ENCODE results near the gene GPHN.

GPHN gene

DNA sequence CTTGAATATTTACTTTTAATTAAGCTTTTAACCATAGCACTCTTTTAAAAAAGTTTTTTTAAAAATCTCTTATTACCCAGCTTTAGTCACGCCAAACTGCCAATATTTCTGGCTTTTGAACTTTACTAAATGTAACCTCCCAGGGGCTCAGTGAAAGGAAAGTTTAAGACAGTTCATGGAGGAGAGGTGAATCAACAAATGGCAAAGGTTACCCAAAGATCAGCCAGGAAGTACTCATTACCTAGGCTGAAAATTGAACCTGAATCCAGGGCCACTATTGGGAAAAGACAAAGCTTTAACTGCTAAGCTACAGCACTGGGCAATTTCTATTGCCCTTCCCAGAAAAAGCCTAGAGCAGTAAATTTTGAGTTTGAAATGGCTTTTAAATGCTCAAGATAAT lies 282.2 kb downstream of the GPHN start:
- Histone ChIP-seq H3K27ac (no peak overlapping the region), H3K9me3 (ENCODE audit: control insufficient read depth, low read length) (no peaks in the 10 kb centered on the region), H2AFZ (no peak overlapping the region), H3K4me1 (no peaks in the 10 kb centered on the region), H3K36me3 (ENCODE audit: control insufficient read depth, insufficient read depth, low read length) (no peaks in the 10 kb centered on the region), H3K4me3 (ENCODE audit: low read depth, low read length) (no peak overlapping the region), H3K9ac (no peak overlapping the region), H3K4me2 (ENCODE audit: low read length) (no peak overlapping the region), H3K79me2 (no peaks in the 10 kb centered on the region), H3K27me3 (ENCODE audit: control insufficient read depth, insufficient read depth, low read length) (no peaks in the 10 kb centered on the region)
- TF ChIP-seq, protein P1, sequence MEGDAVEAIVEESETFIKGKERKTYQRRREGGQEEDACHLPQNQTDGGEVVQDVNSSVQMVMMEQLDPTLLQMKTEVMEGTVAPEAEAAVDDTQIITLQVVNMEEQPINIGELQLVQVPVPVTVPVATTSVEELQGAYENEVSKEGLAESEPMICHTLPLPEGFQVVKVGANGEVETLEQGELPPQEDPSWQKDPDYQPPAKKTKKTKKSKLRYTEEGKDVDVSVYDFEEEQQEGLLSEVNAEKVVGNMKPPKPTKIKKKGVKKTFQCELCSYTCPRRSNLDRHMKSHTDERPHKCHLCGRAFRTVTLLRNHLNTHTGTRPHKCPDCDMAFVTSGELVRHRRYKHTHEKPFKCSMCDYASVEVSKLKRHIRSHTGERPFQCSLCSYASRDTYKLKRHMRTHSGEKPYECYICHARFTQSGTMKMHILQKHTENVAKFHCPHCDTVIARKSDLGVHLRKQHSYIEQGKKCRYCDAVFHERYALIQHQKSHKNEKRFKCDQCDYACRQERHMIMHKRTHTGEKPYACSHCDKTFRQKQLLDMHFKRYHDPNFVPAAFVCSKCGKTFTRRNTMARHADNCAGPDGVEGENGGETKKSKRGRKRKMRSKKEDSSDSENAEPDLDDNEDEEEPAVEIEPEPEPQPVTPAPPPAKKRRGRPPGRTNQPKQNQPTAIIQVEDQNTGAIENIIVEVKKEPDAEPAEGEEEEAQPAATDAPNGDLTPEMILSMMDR (IDR thresholded peaks at IDR 0.05) = no peak

DNA sequence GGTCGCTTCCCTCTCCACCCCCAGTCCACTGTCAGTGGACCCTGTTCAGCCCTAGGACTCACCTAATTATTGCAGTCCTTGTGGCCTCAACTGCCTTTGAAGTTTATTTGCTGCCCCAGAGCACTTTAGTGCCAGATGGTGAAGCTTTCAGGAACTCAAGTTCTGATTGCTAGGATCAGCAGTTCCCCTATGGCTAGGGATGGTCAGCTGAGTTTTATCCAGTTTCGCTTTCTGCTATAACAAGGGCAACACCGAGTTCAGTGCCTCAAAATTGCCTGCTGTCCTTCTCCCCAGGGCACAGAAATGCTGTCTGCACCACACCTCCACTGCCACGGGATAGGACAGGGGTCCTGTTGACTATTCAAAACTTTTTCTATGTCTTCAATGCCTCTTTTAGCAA lies 295.0 kb downstream of the GPHN start:
- Histone ChIP-seq H3K79me2 (peaks cover 12% of the 10 kb centered on the region), H3K27ac (no peak overlapping the region), H3K36me3 (ENCODE audit: control insufficient read depth, insufficient read depth, low read length) (no peaks in the 10 kb centered on the region), H3K4me2 (ENCODE audit: low read length) (no peak overlapping the region), H3K9me3 (ENCODE audit: control insufficient read depth, low read length) (no peaks in the 10 kb centered on the region), H3K27me3 (ENCODE audit: control insufficient read depth, insufficient read depth, low read length) (no peaks in the 10 kb centered on the region), H3K4me3 (ENCODE audit: low read depth, low read length) (no peak overlapping the region), H2AFZ (no peak overlapping the region), H3K9ac (no peak overlapping the region), H3K4me1 (no peaks in the 10 kb centered on the region)
- TF ChIP-seq, protein P1 (IDR thresholded peaks at IDR 0.05) = no peak

DNA sequence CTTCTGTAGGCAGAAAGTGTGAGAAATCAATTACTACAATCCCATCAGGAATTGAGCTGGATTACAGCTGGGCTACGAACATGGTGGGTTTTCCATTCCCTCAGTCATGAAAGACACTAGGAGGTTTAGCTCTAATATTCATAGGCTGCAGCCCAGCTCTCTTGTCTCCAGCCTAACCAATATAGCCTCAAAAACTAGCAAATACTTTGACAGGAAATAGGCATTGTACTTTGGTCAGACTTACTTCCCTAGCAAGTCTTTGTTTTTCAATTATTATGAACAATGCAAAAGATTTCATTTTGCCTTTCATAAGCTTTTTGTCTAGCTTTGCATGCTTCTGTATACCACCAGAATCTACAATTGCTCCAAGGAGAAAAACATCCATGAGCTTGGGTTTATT lies 296.2 kb downstream of the GPHN start:
- no peak overlapping the region for H3K4me3 ChIP-seq (ENCODE audit: low read depth, low read length)
- no peak overlapping the region for H3K9ac ChIP-seq
- no peaks in the 10 kb centered on the region for H3K9me3 ChIP-seq (ENCODE audit: control insufficient read depth, low read length)
- H3K4me1 ChIP-seq = no peaks in the 10 kb centered on the region
- H3K79me2 ChIP-seq = peaks cover 12% of the 10 kb centered on the region
- no peak overlapping the region for H3K4me2 ChIP-seq (ENCODE audit: low read length)
- H3K27ac ChIP-seq = no peak overlapping the region
- H2AFZ ChIP-seq = no peak overlapping the region
- H3K36me3 ChIP-seq (ENCODE audit: control insufficient read depth, insufficient read depth, low read length) = no peaks in the 10 kb centered on the region
- TF ChIP-seq, protein P1 (IDR thresholded peaks at IDR 0.05) = no peak
- H3K27me3 ChIP-seq (ENCODE audit: control insufficient read depth, insufficient read depth, low read length) = no peaks in the 10 kb centered on the region

DNA sequence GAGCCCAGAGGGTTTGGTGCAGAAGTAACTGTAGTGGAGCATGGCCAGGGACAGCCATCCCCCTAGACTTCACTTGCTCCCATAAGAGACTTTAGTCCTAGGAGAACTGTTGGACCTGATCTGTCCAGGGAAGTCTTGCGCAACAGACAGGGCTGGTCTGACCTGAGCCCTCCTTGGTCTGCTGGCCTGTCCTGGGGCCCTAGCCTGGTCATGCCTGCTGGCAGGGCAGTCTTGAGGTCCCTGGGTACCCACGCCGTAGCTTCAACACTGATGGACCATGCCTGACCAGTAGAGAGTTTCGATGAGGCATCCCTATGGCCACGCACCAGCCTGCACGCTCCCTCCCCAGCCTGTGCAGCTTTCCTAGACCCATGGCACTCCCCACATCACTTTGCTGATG lies 305.7 kb downstream of the GPHN start:
- H3K4me1 ChIP-seq = no peaks in the 10 kb centered on the region
- H3K79me2 ChIP-seq = no peaks in the 10 kb centered on the region
- no peak overlapping the region for H3K9ac ChIP-seq
- H2AFZ ChIP-seq = no peak overlapping the region
- TF ChIP-seq, protein P1 (IDR thresholded peaks at IDR 0.05) = no peak
- H3K27ac ChIP-seq = no peak overlapping the region
- no peaks in the 10 kb centered on the region for H3K36me3 ChIP-seq (ENCODE audit: control insufficient read depth, insufficient read depth, low read length)
- H3K4me3 ChIP-seq (ENCODE audit: low read depth, low read length) = no peak overlapping the region
- no peak overlapping the region for H3K4me2 ChIP-seq (ENCODE audit: low read length)
- no peaks in the 10 kb centered on the region for H3K27me3 ChIP-seq (ENCODE audit: control insufficient read depth, insufficient read depth, low read length)
- H3K9me3 ChIP-seq (ENCODE audit: control insufficient read depth, low read length) = no peaks in the 10 kb centered on the region

DNA sequence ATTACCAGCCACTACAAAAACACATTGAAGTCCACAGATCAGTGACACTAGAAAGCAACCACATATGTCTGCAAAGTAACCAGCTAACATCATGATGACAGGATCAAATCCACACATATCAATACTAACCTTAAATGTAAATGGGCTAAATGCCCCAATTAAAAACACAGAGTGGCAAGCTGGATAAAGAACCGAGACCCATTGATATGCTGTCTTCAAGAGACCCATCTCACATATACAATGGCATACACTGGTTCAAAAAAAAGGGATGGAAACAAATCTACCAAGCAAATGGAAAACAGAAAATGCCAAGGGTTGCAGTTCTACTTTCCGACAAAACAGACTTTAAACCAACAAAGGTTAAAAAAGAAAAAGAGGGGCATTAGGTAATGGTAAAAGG lies 307.7 kb downstream of the GPHN start:
- Histone ChIP-seq H3K4me1 (no peaks in the 10 kb centered on the region), H3K9ac (no peak overlapping the region), H3K9me3 (ENCODE audit: control insufficient read depth, low read length) (no peaks in the 10 kb centered on the region), H3K4me3 (ENCODE audit: low read depth, low read length) (no peak overlapping the region), H3K36me3 (ENCODE audit: control insufficient read depth, insufficient read depth, low read length) (no peaks in the 10 kb centered on the region), H2AFZ (no peak overlapping the region), H3K4me2 (ENCODE audit: low read length) (no peak overlapping the region), H3K27me3 (ENCODE audit: control insufficient read depth, insufficient read depth, low read length) (no peaks in the 10 kb centered on the region), H3K27ac (no peak overlapping the region), H3K79me2 (no peaks in the 10 kb centered on the region)
- TF ChIP-seq, protein P1 (IDR thresholded peaks at IDR 0.05) = no peak
